Measurements from ENCODE around the gene DIDO1. TPM values are rescaled to one million over a fixed set of nuclear protein-coding genes. Genes with fewer than 3 reads are reported as not detected.

Gene DIDO1
- total RNA-seq, 1 donor from 2014 or later: 60.5 TPM

GRCh38 chr20:62916703-62917476 is 9.4 kb downstream of the DIDO1 start:
- H3K4me1 Mint-ChIP-seq (ENCODE audit: low read depth): peaks cover 64% of the 10 kb centered on the region
- no peaks in the 10 kb centered on the region for H3K27me3 Mint-ChIP-seq (ENCODE audit: insufficient read depth)

GRCh38 chr20:62914970-62915457 is 11.3 kb downstream of the DIDO1 start:
- Mint-ChIP-seq H3K4me3 (no peak overlapping the region), H3K27ac (peak overlapping the region; percentile 73), H3K4me1 (ENCODE audit: low read depth) (peaks cover 52% of the 10 kb centered on the region), H3K9me3 (no peaks in the 10 kb centered on the region), H3K36me3 (ENCODE audit: low read depth) (peaks cover 24% of the 10 kb centered on the region), H3K27me3 (ENCODE audit: insufficient read depth) (no peaks in the 10 kb centered on the region)
- no peak for DNase-seq (ENCODE audit: low spot score)
- intact Hi-C loops (cut with micrococcal nuclease): no loop called here

More at GRCh38 chr20:62916703-62917476, 9.4 kb downstream of the DIDO1 start:
- Mint-ChIP-seq H3K9me3 (no peaks in the 10 kb centered on the region), H3K4me3 (no peak overlapping the region), H3K27ac (no peak overlapping the region), H3K36me3 (ENCODE audit: low read depth) (peaks cover 11% of the 10 kb centered on the region)
- no peak for DNase-seq (ENCODE audit: low spot score)
- intact Hi-C loops (cut with micrococcal nuclease): no loop called here

GRCh38 chr20:62914436-62914835 is 11.9 kb downstream of the DIDO1 start:
- no peaks in the 10 kb centered on the region for H3K27me3 Mint-ChIP-seq (ENCODE audit: insufficient read depth)
- no peak overlapping the region for H3K27ac Mint-ChIP-seq
- H3K9me3 Mint-ChIP-seq: no peaks in the 10 kb centered on the region
- DNase-seq (ENCODE audit: low spot score): no peak
- H3K4me3 Mint-ChIP-seq: no peak overlapping the region
- peaks cover 46% of the 10 kb centered on the region for H3K4me1 Mint-ChIP-seq (ENCODE audit: low read depth)
- intact Hi-C loops (cut with micrococcal nuclease): no loop called here
- peaks cover 29% of the 10 kb centered on the region for H3K36me3 Mint-ChIP-seq (ENCODE audit: low read depth)

GRCh38 chr20:62913043-62913630 is 13.2 kb downstream of the DIDO1 start:
- no peaks in the 10 kb centered on the region for H3K9me3 Mint-ChIP-seq
- H3K36me3 Mint-ChIP-seq (ENCODE audit: low read depth): peaks cover 34% of the 10 kb centered on the region
- H3K27ac Mint-ChIP-seq: no peak overlapping the region
- H3K4me1 Mint-ChIP-seq (ENCODE audit: low read depth): peaks cover 33% of the 10 kb centered on the region
- no peak for DNase-seq (ENCODE audit: low spot score)
- no peak overlapping the region for H3K4me3 Mint-ChIP-seq
- intact Hi-C loops (cut with micrococcal nuclease): no loop called here
- no peaks in the 10 kb centered on the region for H3K27me3 Mint-ChIP-seq (ENCODE audit: insufficient read depth)

GRCh38 chr20:62911701-62912280 is 14.5 kb downstream of the DIDO1 start:
- peaks cover 20% of the 10 kb centered on the region for H3K4me1 Mint-ChIP-seq (ENCODE audit: low read depth)
- H3K9me3 Mint-ChIP-seq: no peaks in the 10 kb centered on the region
- no peak overlapping the region for H3K4me3 Mint-ChIP-seq
- intact Hi-C loops (cut with micrococcal nuclease): no loop called here
- no peak overlapping the region for H3K27ac Mint-ChIP-seq
- H3K36me3 Mint-ChIP-seq (ENCODE audit: low read depth): peaks cover 39% of the 10 kb centered on the region
- no peak for DNase-seq (ENCODE audit: low spot score)
- no peaks in the 10 kb centered on the region for H3K27me3 Mint-ChIP-seq (ENCODE audit: insufficient read depth)

GRCh38 chr20:62910777-62911497 is 15.4 kb downstream of the DIDO1 start:
- H3K4me1 Mint-ChIP-seq (ENCODE audit: low read depth): peaks cover 16% of the 10 kb centered on the region
- intact Hi-C loops (cut with micrococcal nuclease): no loop called here
- H3K27me3 Mint-ChIP-seq (ENCODE audit: insufficient read depth): no peaks in the 10 kb centered on the region
- DNase-seq (ENCODE audit: low spot score): no peak
- no peak overlapping the region for H3K4me3 Mint-ChIP-seq
- H3K9me3 Mint-ChIP-seq: no peaks in the 10 kb centered on the region
- H3K36me3 Mint-ChIP-seq (ENCODE audit: low read depth): peaks cover 48% of the 10 kb centered on the region
- no peak overlapping the region for H3K27ac Mint-ChIP-seq

GRCh38 chr20:62910217-62910766 is 16.0 kb downstream of the DIDO1 start:
- peaks cover 11% of the 10 kb centered on the region for H3K4me1 Mint-ChIP-seq (ENCODE audit: low read depth)
- H3K4me3 Mint-ChIP-seq: no peak overlapping the region
- H3K27ac Mint-ChIP-seq: no peak overlapping the region
- intact Hi-C loops (cut with micrococcal nuclease): no loop called here
- no peaks in the 10 kb centered on the region for H3K27me3 Mint-ChIP-seq (ENCODE audit: insufficient read depth)
- H3K9me3 Mint-ChIP-seq: no peaks in the 10 kb centered on the region
- DNase-seq (ENCODE audit: low spot score): no peak
- H3K36me3 Mint-ChIP-seq (ENCODE audit: low read depth): peaks cover 52% of the 10 kb centered on the region

GRCh38 chr20:62908971-62909791 is 17.1 kb downstream of the DIDO1 start:
- no peak overlapping the region for H3K27ac Mint-ChIP-seq
- intact Hi-C loops (cut with micrococcal nuclease): no loop called here
- peaks cover 57% of the 10 kb centered on the region for H3K36me3 Mint-ChIP-seq (ENCODE audit: low read depth)
- peaks cover 4% of the 10 kb centered on the region for H3K4me1 Mint-ChIP-seq (ENCODE audit: low read depth)
- no peaks in the 10 kb centered on the region for H3K9me3 Mint-ChIP-seq
- no peak overlapping the region for H3K4me3 Mint-ChIP-seq
- no peaks in the 10 kb centered on the region for H3K27me3 Mint-ChIP-seq (ENCODE audit: insufficient read depth)
- no peak for DNase-seq (ENCODE audit: low spot score)

GRCh38 chr20:62907384-62908317 is 18.7 kb downstream of the DIDO1 start:
- intact Hi-C loops (cut with micrococcal nuclease): no loop called here
- Mint-ChIP-seq H3K27ac (no peak overlapping the region), H3K27me3 (ENCODE audit: insufficient read depth) (no peaks in the 10 kb centered on the region), H3K9me3 (no peaks in the 10 kb centered on the region), H3K4me1 (ENCODE audit: low read depth) (no peaks in the 10 kb centered on the region), H3K36me3 (ENCODE audit: low read depth) (peaks cover 62% of the 10 kb centered on the region), H3K4me3 (no peak overlapping the region)
- DNase-seq (ENCODE audit: low spot score): no peak

- no peak for DNase-seq (ENCODE audit: low spot score)
- intact Hi-C loops (cut with micrococcal nuclease): no loop called here
- Mint-ChIP-seq H3K27me3 (ENCODE audit: insufficient read depth) (no peaks in the 10 kb centered on the region), H3K4me1 (ENCODE audit: low read depth) (no peaks in the 10 kb centered on the region), H3K9me3 (no peaks in the 10 kb centered on the region), H3K4me3 (no peak overlapping the region), H3K27ac (no peak overlapping the region), H3K36me3 (ENCODE audit: low read depth) (peaks cover 68% of the 10 kb centered on the region)
Observed at GRCh38 chr20:62906647-62907375, 19.5 kb downstream of the DIDO1 start.

- no peaks in the 10 kb centered on the region for H3K9me3 Mint-ChIP-seq
- H3K27ac Mint-ChIP-seq: no peak overlapping the region
- H3K36me3 Mint-ChIP-seq (ENCODE audit: low read depth): peaks cover 63% of the 10 kb centered on the region
- H3K27me3 Mint-ChIP-seq (ENCODE audit: insufficient read depth): no peaks in the 10 kb centered on the region
- no peak for DNase-seq (ENCODE audit: low spot score)
- H3K4me3 Mint-ChIP-seq: no peak overlapping the region
- peaks cover 4% of the 10 kb centered on the region for H3K4me1 Mint-ChIP-seq (ENCODE audit: low read depth)
- intact Hi-C loops (cut with micrococcal nuclease): no loop called here
Observed at GRCh38 chr20:62906209-62906608, 20.1 kb downstream of the DIDO1 start.
